Measurements from ENCODE around the gene IL4R.

Gene IL4R

DNA sequence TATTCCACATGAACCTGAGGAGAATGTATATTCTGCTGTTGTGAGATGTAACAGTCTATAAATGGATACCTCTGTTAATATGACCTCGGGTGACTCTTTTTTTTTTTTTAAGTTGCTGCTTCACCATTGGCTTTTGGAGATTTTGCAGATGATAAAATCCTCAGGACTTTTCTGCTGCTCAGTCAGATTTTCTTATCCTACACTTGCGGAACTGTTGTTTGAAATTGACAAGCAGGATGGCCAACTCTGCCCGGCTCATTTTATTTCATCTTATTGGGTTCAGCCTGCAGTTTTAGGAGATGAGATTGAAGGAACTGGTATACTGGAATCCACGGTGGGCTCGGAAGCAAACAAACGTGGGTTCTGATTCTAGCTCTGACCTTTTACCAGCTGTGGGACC is 19.3 kb downstream of the IL4R start:
- DNase-seq: no peak

- no peak for DNase-seq
Observed at GRCh38 chr16:27333549-27333948, 19.8 kb downstream of the IL4R start.

DNA sequence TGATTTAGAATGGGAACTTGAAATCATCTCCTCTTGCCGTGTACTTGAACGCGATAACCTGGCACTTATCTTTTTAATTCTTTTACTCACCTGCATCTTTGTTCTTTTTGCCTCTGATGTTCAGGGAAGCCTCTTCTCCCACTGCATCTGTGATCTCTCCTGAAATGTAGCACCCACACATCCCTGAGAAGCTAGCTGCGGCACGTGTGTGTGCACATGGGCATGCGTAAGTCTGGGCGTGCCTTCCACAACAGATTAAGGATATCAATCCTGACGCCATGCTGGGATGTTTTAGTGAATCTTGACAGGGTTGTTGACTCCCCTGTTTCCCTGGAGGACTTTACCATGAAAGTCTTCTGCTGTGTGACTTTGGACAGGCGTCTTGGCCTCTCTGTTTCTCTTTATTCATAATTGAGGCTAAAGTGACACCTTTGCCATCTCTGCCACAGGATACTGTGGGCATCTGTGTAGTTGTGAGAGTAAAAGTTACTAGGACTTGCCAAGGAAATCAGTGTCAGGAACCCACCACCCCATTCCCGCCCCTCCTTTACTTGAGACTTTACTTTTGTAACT is 20.5 kb downstream of the IL4R start:
- no peak for DNase-seq

DNA sequence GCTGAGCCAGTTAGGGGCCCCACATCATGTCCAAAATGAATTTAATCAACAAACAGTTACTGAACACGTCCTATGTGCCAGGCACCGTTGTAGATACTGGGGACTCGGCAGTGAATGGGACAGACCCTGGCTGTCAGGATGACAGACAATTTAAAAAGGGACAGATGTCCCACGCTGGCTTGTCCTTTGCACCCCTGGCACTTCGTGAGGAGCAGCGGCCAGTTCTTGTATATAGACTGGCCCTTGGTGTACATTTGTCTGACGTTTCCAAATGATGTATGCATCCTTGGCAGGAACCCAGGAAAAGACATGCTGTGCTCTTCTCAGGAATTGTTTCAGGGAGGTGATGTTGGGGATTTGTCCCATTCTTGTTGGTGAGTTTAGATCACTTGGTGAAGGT is 21.1 kb downstream of the IL4R start:
- no peak for DNase-seq

DNA sequence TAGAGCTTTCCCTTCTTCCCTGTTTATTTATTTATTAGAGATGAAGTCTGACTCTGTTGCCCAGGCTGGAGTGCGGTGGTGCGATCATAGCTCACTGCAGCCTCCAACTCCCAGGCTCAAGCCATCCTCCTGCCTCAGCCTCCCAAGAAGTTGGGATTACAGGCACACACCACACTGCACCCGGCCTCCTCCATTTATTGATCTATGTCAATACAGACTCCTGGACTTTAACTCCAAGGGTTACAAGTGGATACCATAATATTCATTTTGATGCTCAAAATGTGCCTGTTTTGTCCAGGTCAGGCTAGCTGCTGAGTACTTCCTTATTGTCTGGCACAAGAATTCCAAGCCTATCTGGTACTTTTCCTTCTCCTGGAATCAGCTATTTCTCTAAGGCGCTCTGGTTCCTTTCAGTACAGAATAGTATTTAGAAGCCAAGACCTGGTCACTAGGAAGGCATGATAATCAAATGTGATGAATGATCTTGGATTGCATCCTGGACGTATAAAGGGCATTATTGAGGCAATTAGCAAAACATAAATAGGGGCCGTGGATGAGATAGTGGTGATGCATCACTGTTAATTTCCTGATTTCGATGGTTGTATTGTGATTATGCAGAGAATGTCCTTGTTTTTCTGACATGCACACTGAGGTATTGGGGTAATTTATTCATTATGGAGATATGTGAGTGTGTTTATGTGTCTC is 21.7 kb downstream of the IL4R start:
- DNase-seq: no peak

- DNase-seq: no peak
Observed at GRCh38 chr16:27337024-27337423, 23.2 kb downstream of the IL4R start.

DNA sequence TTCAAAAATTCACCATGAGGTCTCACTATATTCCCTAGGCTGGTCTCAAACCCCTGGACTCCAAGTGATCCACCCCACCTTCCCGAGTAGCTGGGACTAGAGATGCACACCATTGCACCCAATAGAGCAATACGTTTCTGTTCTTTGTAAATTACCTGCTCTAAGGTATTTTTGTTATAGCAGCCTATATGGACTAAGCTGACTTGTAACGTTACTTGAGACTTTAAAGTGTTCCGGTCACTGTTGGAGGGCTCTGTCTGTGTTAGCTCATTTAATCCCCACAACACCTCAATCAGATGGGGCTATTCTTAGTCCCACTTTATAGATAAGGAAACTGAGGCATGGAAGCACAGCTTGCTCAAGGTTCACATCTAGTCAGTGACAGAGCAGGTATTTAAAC is 25.4 kb downstream of the IL4R start:
- no peak for DNase-seq

- no peak for DNase-seq
Observed at GRCh38 chr16:27340654-27341053, 26.9 kb downstream of the IL4R start.

DNA sequence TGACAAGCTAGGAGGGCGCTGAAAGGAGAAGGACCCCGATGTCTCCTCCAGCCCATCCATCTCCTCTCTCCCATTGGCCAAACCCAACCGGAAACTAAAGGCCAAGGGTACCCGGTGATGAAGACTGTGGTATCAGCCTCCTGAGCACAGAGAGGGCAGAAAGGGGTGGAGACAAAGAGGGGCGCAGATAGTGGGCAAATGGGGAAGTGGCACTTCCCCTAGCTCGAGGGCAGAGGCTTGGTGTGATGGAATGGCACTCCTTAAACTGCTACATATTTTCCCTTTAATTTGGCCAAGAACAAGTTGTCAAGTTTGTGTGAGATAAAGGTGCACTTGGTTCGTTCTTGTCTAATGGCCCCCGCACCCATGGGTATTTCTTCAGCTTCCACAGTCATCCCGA is 27.8 kb downstream of the IL4R start:
- DNase-seq: no peak

DNA sequence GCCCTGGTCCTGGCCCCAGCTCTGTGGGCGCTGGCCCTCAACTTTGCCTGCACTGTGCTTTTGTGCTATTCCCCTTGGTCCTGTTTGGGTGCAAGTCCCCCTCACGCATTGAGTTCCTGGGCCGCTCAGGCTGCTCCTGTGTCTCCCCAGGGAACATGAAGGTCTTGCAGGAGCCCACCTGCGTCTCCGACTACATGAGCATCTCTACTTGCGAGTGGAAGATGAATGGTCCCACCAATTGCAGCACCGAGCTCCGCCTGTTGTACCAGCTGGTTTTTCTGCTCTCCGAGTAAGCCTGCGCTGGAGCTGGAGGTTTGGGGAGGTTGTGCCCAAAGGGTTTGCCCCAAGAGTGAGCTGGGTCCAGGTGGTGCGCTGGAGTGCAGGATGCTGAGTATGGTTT is 28.2 kb downstream of the IL4R start:
- DNase-seq: no peak

- no peak for DNase-seq
Observed at GRCh38 chr16:27344721-27345120, 30.9 kb downstream of the IL4R start.

DNA sequence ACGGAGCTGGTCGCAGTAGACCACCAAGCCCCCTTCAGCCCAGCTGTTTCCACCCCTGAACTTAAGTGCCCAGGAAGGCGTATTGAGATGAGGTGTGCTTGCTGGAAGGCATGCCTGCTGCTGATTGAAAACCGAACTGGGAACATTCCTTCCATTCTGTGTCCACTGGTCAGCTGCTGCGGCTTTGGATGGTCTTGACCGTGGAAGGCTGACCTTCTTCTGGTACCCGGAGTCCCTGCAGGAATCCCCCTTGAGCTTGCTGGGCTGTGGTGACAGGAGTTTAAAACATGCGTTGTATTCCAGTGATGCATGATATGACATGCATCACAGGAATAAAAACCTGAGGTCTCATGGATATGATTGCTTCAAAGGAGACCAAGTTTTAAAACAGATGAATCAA is 31.4 kb downstream of the IL4R start:
- no peak for DNase-seq

GRCh38 chr16:27346819-27347218 is 33.0 kb downstream of the IL4R start:
- DNase-seq: no peak

DNA sequence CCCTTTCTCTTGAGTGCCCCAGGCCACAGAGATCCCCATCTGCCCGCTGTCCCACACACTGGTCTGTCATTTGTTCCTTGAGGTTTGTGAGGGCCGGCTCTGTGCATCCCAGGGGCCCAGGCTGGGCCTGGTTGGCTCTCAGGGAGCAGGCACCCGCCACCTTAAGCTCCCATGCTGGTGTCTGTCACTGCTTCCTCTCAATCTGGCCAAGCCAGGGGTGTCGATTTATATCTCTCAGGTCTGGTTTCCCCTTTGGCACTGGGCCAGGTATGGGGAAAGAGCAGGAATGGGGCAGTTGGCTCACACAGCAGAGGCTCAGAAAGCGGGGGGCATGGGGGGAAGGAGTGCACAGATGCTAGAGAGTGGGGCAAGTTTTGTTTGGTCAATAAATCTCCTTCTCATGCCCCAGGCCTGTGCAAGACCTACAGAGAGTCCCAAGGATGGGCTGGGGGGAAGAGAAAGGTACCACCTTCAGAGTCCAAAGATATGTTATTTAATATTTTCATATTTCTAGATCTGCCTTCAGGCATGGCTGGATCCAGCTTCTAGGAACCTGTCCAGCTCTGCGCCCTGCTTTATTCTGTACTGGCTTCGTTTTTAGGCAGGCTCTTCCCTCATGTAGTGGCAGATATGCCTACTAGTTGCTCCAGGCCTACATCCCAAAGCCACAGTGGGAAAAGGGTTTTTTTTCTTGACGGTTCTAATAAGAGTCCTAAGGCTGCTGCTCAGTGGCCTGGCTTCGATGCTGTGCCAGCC is 34.3 kb downstream of the IL4R start:
- DNase-seq: no peak

DNA sequence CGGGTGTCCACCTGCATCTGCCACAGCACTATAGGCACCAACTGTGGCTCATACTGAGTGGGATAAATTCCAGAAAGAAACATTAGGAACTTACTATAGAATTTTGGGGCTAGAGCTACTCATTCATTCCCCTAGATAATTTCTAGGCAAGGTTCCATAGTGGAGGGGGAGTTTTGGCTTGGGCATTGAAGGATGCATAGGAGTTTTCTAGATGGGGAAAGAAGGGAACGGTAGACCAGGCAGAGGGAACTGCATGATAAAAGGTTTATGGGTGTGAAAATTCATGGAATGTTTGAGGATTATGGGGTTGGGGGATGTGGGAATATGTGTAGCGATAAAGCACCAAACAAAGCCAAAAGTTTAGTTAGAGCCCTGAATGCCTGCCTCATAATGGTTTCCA is 35.5 kb downstream of the IL4R start:
- DNase-seq: no peak

DNA sequence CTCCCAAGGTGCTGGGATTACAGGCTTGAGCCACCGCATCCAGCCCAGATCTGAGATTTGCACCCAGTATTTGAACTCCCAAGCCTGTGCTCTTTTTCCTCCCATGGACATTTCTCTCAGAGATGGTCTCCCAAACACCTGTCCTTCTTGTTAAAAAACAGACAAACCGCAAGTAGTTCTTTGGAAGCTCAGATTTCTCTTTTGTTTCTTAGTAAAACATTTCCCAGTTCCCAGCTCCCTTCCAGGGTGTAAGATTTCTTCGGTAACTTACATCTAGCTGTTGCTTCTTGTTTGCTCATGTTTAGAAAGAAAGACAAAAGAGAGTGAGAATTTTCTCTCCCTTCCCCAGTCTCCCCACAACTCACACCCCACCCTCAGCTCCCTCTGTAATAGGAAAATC is 36.2 kb downstream of the IL4R start:
- DNase-seq: no peak

DNA sequence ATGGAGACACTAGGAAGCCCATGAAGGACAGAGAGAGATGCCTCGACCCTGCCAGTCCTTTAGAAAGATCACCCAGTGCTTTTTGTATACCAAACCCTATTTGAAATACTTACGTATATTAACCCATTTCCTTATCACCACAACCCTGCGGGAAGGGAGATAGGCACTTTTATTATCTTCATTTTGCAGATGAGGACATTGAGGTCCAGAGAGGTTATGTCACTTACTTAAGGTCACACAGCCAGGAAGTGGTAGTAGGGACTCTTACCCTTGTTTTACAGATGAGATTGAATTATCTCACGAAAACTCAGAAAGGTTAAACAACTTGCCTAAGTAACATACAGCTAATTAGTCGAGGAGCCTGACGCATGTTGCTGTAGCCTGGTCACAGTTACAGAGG is 38.2 kb downstream of the IL4R start:
- DNase-seq: no peak

DNA sequence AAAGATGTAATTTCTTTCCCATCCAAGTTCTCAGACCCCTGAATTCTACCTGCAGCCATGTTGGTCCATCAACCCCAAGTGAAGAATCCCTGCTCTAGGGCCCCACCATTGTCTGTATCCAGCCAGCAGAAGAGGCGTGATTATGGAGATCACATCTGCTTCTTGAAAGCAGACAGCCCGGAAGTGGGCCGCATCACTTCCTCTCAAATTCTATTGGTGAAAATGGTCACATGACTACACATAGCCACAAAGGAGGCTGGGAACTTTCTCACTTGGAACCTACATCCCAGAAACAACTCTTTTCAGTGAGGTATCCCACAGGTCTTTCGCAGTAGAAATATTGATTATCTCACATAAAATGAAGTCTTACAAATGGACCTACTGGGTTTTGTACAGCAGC is 40.1 kb downstream of the IL4R start:
- DNase-seq: no peak

GRCh38 chr16:27355610-27356009 is 41.8 kb downstream of the IL4R start:
- peak; percentile 59 for DNase-seq

GRCh38 chr16:27356794-27357193 is 43.0 kb downstream of the IL4R start:
- no peak for DNase-seq

DNA sequence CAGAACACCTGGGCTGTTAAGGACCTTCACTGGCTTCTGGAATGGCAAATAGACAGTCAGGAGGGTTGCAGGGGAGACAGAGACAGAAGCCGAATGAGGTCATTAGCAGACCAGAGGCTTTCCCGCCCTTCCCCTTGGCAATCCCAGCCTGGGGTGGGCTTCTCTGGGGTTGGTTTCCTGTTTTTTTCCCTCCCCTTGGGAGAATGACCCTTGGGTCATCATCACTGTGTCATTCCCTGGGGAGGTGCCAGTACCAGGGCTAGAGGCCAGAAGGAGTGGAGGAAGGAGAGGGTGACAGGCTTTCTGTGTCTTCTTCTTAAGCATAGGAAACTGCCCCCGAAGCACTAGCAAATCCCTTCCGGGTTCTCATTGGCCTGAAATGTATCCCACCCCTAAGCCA is 45.3 kb downstream of the IL4R start:
- no peak for DNase-seq

- no peak for DNase-seq
Observed at GRCh38 chr16:27359615-27360014, 45.8 kb downstream of the IL4R start.

- DNase-seq: no peak
Observed at GRCh38 chr16:27361987-27362386, 48.2 kb downstream of the IL4R start.

- DNase-seq: no peak
Observed at GRCh38 chr16:27362570-27363245, 48.9 kb downstream of the IL4R start.

Data from CD4-positive, alpha-beta T cell treated with Interleukin-17A for 4 hours (primary cell).